B cell (primary cell): ENCODE data around the gene STAMBPL1.

Experiments
- CTCF ChIP-seq: fragments of 200-600 bp; IDR thresholded peaks from one replicate; pipeline ENCODE4 v1.8.0; 2022; ENCODE audit warnings: antibody characterized with exemption, mild to moderate bottlenecking
- EZH2 ChIP-seq: IDR thresholded peaks from 2 replicates; pipeline ENCODE4 v1.6.1; 2012; ENCODE audit warnings: borderline replicate concordance, low read depth, mild to moderate bottlenecking, moderate library complexity, low read length; ENCODE audit not compliant: insufficient read depth, poor library complexity, severe bottlenecking

- no peak for TF ChIP-seq CTCF
- TF ChIP-seq EZH2: no peak
These were observed 28.3 kb upstream of the STAMBPL1 start, which contains the start of gene ANKRD22 for GRCh38 chr10:88851706-88852105.
